Loucy (cell line): ENCODE results near the gene PLEKHM2.

Source experiments
- H2AFZ ChIP-seq: fragments of 200-600 bp; sonication (generic); 2 replicates; pipeline ENCODE4 v1.6.0; 2016; ENCODE audit warnings: antibody characterized with exemption, mild to moderate bottlenecking, low read length, moderate library complexity
- H3F3A ChIP-seq: fragments of 200-600 bp; 2 replicates; pipeline ENCODE4 v1.6.0; 2016; ENCODE audit warnings: antibody characterized with exemption, low read depth, mild to moderate bottlenecking
- H3K27me3 ChIP-seq: fragments of 200-600 bp; sonication (generic); 2 replicates; pipeline ENCODE4 v1.6.1; 2014; ENCODE audit warnings: low read length, mild to moderate bottlenecking; ENCODE audit not compliant: insufficient read depth, poor library complexity, severe bottlenecking
- H3K36me3 ChIP-seq: fragments of 200-600 bp; sonication (generic); 2 replicates; pipeline ENCODE4 v1.6.1; 2016; ENCODE audit warnings: low read length; ENCODE audit not compliant: insufficient read depth
- H3K4me1 ChIP-seq: fragments of 200-600 bp; sonication (generic); 2 replicates; pipeline ENCODE4 v1.5.1; 2014; ENCODE audit warnings: low read length, mild to moderate bottlenecking; ENCODE audit not compliant: insufficient read depth, poor library complexity, severe bottlenecking
- H3K4me2 ChIP-seq: fragments of 200-600 bp; sonication (generic); 2 replicates; pipeline ENCODE4 v1.6.0; 2014; ENCODE audit warnings: antibody characterized with exemption, low read length, low read depth, mild to moderate bottlenecking; ENCODE audit not compliant: poor library complexity, severe bottlenecking
- H3K4me3 ChIP-seq: fragments of 200-600 bp; sonication (generic); 2 replicates; pipeline ENCODE4 v1.5.1; 2014; ENCODE audit warnings: low read length, mild to moderate bottlenecking, mixed read lengths; ENCODE audit not compliant: poor library complexity, severe bottlenecking
- H3K79me2 ChIP-seq: fragments of 200-600 bp; sonication (generic); 2 replicates; pipeline ENCODE4 v1.6.1; 2014; ENCODE audit warnings: low read length; ENCODE audit not compliant: insufficient read depth
- H3K9ac ChIP-seq: fragments of 200-600 bp; sonication (generic); 2 replicates; pipeline ENCODE4 v1.6.0; 2014; ENCODE audit warnings: mild to moderate bottlenecking, low read depth, low read length, moderate library complexity; ENCODE audit not compliant: poor library complexity, severe bottlenecking
- H3K9me2 ChIP-seq: fragments of 200-600 bp; sonication (generic); replicated peaks from 2 replicates; pipeline ENCODE4 v1.6.1; 2016; ENCODE audit warnings: low read depth, low read length, mixed read lengths
- H3K9me3 ChIP-seq: fragments of 200-600 bp; sonication (generic); 2 replicates; pipeline ENCODE4 v1.6.1; 2014; ENCODE audit warnings: mild to moderate bottlenecking, antibody characterized with exemption, low read length, low read depth; ENCODE audit not compliant: insufficient read depth
- H4K20me1 ChIP-seq: fragments of 200-600 bp; sonication (generic); 2 replicates; pipeline ENCODE4 v1.6.0; 2014; ENCODE audit warnings: antibody characterized with exemption, low read length, mild to moderate bottlenecking; ENCODE audit not compliant: insufficient read depth, poor library complexity, severe bottlenecking
- EZH2phosphoT487 ChIP-seq: fragments of 200-600 bp; IDR thresholded peaks from 2 replicates; pipeline ENCODE4 v1.6.1; 2018; ENCODE audit warnings: antibody characterized with exemption, mild to moderate bottlenecking, moderate library complexity, borderline replicate concordance
- TF ChIP-seq, protein P1 (sequence below): fragments of 200-600 bp; sonication (generic); conservative IDR thresholded peaks from 2 replicates; pipeline ENCODE4 v1.5.1; 2014; ENCODE audit warnings: mild to moderate bottlenecking, antibody characterized with exemption, low read length

PLEKHM2 gene

DNA sequence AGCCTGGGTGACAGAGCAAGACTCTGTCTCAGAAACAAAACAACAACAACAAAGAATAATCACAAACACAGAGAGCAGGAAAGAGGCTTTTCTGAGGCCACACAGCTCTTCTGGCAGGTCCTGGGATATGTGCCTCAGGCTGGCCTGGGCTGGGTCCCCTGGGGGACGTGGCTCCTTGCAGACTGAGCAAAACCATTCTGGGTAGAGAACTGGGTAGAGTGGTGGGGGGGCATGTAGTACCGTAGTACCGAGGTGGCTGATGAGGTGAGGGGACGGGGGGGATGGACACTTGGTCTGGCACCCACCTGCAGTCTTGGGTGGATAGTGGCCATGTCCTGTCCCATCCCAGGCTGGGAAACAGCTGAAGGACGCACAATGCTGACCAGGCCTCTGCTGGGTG is 64.1 kb downstream of the PLEKHM2 start:
- TF ChIP-seq EZH2phosphoT487, result no peak
- TF ChIP-seq, protein P1, sequence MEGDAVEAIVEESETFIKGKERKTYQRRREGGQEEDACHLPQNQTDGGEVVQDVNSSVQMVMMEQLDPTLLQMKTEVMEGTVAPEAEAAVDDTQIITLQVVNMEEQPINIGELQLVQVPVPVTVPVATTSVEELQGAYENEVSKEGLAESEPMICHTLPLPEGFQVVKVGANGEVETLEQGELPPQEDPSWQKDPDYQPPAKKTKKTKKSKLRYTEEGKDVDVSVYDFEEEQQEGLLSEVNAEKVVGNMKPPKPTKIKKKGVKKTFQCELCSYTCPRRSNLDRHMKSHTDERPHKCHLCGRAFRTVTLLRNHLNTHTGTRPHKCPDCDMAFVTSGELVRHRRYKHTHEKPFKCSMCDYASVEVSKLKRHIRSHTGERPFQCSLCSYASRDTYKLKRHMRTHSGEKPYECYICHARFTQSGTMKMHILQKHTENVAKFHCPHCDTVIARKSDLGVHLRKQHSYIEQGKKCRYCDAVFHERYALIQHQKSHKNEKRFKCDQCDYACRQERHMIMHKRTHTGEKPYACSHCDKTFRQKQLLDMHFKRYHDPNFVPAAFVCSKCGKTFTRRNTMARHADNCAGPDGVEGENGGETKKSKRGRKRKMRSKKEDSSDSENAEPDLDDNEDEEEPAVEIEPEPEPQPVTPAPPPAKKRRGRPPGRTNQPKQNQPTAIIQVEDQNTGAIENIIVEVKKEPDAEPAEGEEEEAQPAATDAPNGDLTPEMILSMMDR, result no peak
- Histone ChIP-seq H3K9me2 (no peaks in the 10 kb centered on the region), H2AFZ (no peak overlapping the region), H3K4me1 (no peaks in the 10 kb centered on the region), H3K36me3 (no peaks in the 10 kb centered on the region), H3K4me3 (no peak overlapping the region), H3K9ac (no peak overlapping the region), H3K27me3 (no peaks in the 10 kb centered on the region), H3K79me2 (no peaks in the 10 kb centered on the region), H4K20me1 (no peaks in the 10 kb centered on the region), H3F3A (no peaks in the 10 kb centered on the region), H3K9me3 (no peaks in the 10 kb centered on the region), H3K4me2 (no peak overlapping the region)

DNA sequence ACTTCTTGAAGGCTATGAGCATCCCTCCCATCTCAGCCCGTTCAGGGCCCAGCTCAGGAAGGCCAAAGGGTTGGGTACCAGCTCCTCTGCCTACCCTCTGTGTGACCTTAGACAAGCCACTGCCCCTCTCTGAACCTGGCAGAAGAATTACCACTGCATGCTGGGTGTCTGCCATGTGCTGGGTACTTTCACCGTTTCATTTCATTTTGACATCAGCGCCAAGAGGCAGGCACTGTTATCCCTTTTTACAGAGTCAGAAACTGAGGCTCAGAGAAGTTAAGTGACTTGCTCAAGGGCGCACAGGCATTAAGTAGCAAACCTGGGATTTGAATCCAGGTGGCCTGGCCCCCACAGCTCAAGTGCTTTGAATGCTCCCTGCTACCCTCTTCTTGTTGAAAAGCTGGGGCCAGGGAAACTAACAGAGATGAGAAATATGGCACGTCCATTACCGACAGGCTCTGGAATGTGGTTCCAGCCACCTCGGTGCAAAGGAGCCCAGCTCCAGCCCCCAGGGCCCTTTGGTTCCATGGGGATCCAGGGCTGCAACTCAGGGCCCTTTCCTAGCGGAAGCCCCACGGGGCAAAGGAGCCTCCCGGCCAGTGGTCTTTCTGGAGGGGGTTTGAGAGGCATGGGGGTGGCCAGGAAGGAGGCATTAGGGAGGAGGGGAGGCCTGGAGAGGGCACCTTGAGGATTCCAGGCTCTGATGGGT is 64.7 kb downstream of the PLEKHM2 start:
- Histone ChIP-seq H3F3A (no peaks in the 10 kb centered on the region), H3K79me2 (no peaks in the 10 kb centered on the region), H3K9ac (no peak overlapping the region), H3K27me3 (no peaks in the 10 kb centered on the region), H3K9me3 (no peaks in the 10 kb centered on the region), H3K36me3 (no peaks in the 10 kb centered on the region), H2AFZ (no peak overlapping the region), H3K9me2 (no peaks in the 10 kb centered on the region), H3K4me2 (no peak overlapping the region), H4K20me1 (no peaks in the 10 kb centered on the region), H3K4me1 (no peaks in the 10 kb centered on the region), H3K4me3 (no peak overlapping the region)
- no peak for TF ChIP-seq EZH2phosphoT487
- TF ChIP-seq, protein P1, result no peak

DNA sequence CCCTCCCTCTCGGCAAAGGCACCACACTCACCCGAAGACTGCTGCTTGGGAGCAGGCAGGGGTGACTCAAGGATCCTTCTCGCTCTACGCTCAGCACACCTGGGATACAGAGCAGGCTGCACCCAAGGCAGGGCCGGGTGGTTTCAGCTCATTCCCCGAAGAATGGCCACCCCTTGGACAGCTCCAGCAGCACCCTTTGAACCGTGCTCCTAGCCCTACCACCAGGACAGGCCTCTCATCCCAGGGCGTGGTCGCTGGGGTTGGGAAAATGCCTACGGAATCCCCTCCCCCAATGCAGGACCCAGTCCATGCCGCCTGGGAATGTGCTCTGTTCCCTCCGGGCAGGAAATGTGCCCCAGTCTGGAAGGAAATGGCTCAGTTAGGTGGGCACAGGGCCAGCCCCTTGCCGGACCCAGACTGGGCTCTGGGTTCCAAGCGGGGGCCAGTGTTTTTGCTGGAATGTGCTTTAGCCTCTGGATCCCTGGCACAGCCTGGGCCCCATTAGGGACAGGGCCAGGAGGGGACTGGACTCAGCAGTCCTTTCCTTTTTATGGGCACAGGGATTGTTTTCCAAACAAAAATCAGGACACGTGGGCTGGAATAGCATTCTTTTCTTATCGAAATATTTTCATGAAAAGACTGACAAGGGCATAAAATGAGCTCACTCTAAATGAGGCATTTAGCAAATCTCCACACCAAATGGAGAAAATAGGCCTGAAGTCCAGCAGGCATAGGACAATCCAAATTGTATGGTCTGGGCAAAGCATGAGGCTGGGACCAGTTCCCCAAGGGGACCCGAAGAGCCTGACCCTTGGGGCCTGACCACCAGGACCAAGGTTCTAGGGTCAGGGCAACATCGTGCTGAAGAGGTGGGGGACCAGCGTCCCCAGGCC is 65.5 kb downstream of the PLEKHM2 start:
- Histone ChIP-seq H3K27me3 (no peaks in the 10 kb centered on the region), H3K9me2 (no peaks in the 10 kb centered on the region), H3K4me1 (no peaks in the 10 kb centered on the region), H3K9ac (no peak overlapping the region), H3K79me2 (no peaks in the 10 kb centered on the region), H3K9me3 (no peaks in the 10 kb centered on the region), H4K20me1 (no peaks in the 10 kb centered on the region), H3K36me3 (no peaks in the 10 kb centered on the region), H3K4me2 (no peak overlapping the region), H3F3A (no peaks in the 10 kb centered on the region), H3K4me3 (no peak overlapping the region), H2AFZ (no peak overlapping the region)
- no peak for TF ChIP-seq EZH2phosphoT487
- TF ChIP-seq, protein P1, result no peak
